HepG2 (cell line): Measurements from ENCODE around the gene RPL36AL. TPM values are rescaled to one million over a fixed set of nuclear protein-coding genes. Genes with fewer than 3 reads are reported as not detected.

Source experiments
- BRD4 ChIP-seq: sonication (generic); formaldehyde crosslinking; IDR thresholded peaks from 2 replicates; pipeline ENCODE4 v1.4.0; 2020; ENCODE audit warnings: missing genetic modification reagents
- CREM ChIP-seq, 2 experiments: sonication (generic) in 1 of 2; formaldehyde crosslinking in 1 of 2; IDR thresholded peaks; 2 replicates each; pipeline versions ENCODE4 v1.4.0 to v1.6.1; 2016 to 2020; ENCODE audit warnings: antibody characterized with exemption in 1 of 2, mild to moderate bottlenecking in 1 of 2, missing genetic modification reagents in 1 of 2
- ELF1 ChIP-seq: sonication (generic); formaldehyde crosslinking; IDR thresholded peaks from 2 replicates; pipeline ENCODE4 v1.4.0; 2020; ENCODE audit warnings: missing genetic modification reagents
- EP300 ChIP-seq, 3 experiments: sonication (generic) in 1 of 3; formaldehyde crosslinking in 1 of 3; IDR thresholded peaks; 2 replicates each; pipeline versions ENCODE4 v1.5.1 to v1.6.1; 2011 to 2020; ENCODE audit warnings: low read depth in 2 of 3, low read length in 2 of 3, borderline replicate concordance in 1 of 3, improper control_type of control experiment in 1 of 3, mild to moderate bottlenecking in 1 of 3, missing genetic modification reagents in 1 of 3, moderate library complexity in 1 of 3
- HCFC1 ChIP-seq: fragments of 150-350 bp; IDR thresholded peaks from 2 replicates; pipeline ENCODE4 v1.6.1; 2014; ENCODE audit warnings: low read depth, low read length
- HOXA5 ChIP-seq: sonication (generic); formaldehyde crosslinking; IDR thresholded peaks from 2 replicates; pipeline ENCODE4 v1.4.0; 2020; ENCODE audit warnings: missing genetic modification reagents
- JUND ChIP-seq: sonication (generic); formaldehyde crosslinking; IDR thresholded peaks from 2 replicates; pipeline ENCODE4 v1.8.0; 2022; ENCODE audit warnings: mild to moderate bottlenecking, missing genetic modification reagents
- PATZ1 ChIP-seq: sonication (generic); formaldehyde crosslinking; IDR thresholded peaks from 2 replicates; pipeline ENCODE4 v1.4.0; 2020; ENCODE audit warnings: missing genetic modification reagents
- PRDM10 ChIP-seq: sonication (generic); formaldehyde crosslinking; IDR thresholded peaks from 2 replicates; pipeline ENCODE4 v1.4.0; 2020; ENCODE audit warnings: low read depth, missing genetic modification reagents
- ZC3H13 ChIP-seq: sonication (generic); formaldehyde crosslinking; IDR thresholded peaks from 2 replicates; pipeline ENCODE4 v1.8.1; 2023; ENCODE audit warnings: mild to moderate bottlenecking, missing genetic modification reagents, moderate library complexity
- ZNF776 ChIP-seq: sonication (generic); formaldehyde crosslinking; IDR thresholded peaks from 2 replicates; pipeline ENCODE4 v1.4.0; 2020; ENCODE audit warnings: mild to moderate bottlenecking, missing genetic modification reagents
- polyA plus RNA-seq, 8 experiments: library from polyadenylated mRNA; depleted of rRNA in 3 of 8; stranded (reverse) in 7 of 8; unstranded in 1 of 8; fragments of >200 nt; fragmentation: Illumina TruSeq in 4 of 8; extraction: Trizol in 4 of 8; gene quantifications; 2 replicates each; pipeline versions ENCODE4 v1.2.1 to v1.2.3, GENCODE V29; 2011 to 2016; ENCODE audit warnings: low read depth in 4 of 8, missing spikeins in 1 of 8, mixed read lengths in 1 of 8; ENCODE audit not compliant: insufficient read depth in 1 of 8
- total RNA-seq, 5 experiments: library from RNA; depleted of rRNA; stranded (reverse); fragments of >200 nt; fragmentation: Illumina TruSeq; extraction: Trizol; gene quantifications; 2 replicates each; pipeline ENCODE4 v1.2.3, GENCODE V29; 2016; ENCODE audit warnings: low read depth in 1 of 5
- TF ChIP-seq, protein P1 (sequence below): sonication (generic); formaldehyde crosslinking; conservative IDR thresholded peaks from 2 replicates; pipeline ENCODE4 v1.8.0; 2022; ENCODE audit warnings: mild to moderate bottlenecking, moderate library complexity, missing genetic modification reagents
- TF ChIP-seq, protein P2 (sequence below): sonication (generic); formaldehyde crosslinking; IDR thresholded peaks from 2 replicates; pipeline ENCODE4 v1.5.0; 2020; ENCODE audit warnings: missing genetic modification reagents
- TF ChIP-seq, protein P3 (sequence below): sonication (generic); formaldehyde crosslinking; IDR thresholded peaks from 2 replicates; pipeline ENCODE4 v1.4.0; 2020; ENCODE audit warnings: mild to moderate bottlenecking, missing genetic modification reagents

Gene RPL36AL
- total and polyA plus RNA-seq, 2 of the 13 experiments (the other 11 are each of a cell fraction or from before 2014, with no cell fraction given) = 90.0 to 294 TPM

DNA sequence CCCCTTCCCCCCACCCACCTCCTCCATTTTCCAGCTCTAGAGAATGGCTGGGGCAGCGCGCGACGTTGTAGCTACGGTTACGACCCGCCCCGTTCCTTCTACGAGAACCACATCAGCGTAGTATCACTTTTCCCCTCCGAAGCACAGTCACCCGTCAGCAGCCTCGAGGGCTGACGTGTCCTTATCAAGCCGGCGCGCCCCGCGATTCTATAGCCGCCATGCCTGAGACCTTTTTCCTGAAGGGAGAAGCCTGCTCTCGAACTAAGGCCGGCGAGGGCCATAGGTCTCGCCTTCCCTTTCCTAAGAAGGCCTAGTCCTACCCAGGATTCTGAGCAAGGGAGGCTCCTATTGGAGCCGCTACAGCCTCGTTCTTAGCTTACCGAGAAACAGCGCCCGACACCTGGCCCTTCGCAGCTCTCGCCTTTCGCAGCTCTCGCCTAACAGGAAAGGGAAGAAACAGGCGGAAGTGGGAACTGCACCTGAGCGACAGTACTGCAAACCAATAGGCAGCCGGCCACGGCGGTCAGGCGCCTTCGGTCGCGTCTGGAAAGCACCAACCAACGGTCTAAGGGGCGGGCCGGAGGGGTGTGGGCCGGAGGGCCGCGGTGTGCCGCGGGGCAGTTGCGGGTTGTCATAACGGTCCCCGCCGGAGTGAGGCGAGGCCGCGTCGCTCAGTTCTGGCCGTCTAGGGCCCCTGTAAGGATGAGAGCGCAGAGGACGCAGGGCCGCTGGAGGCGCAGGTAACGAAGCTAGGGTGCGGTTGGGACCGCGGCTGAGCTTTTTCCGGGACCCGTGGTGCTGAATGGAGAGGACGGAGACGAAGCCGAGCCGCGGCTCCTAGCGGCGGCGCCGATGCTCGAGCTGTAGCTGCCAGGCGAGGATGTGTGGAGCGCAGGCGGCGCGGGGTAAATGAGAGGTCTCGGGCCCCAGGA is at the start of gene RPL36AL, which contains the start of gene MGAT2 (continued):
- TF ChIP-seq PRDM10 (CRISPR knock-in tag) (no peak), ZNF776 (no peak), BRD4 (peak; percentile 82), HCFC1 (no peak), CREM (IDR thresholded peaks at IDR 0.05) (peak; percentile 65), CREM (CRISPR knock-in tag; IDR thresholded peaks at IDR 0.05) (no peak), ELF1 (CRISPR knock-in tag) (peak; percentile 93), HOXA5 (CRISPR knock-in tag) (peak; percentile 87), ZC3H13 (CRISPR knock-in tag) (0 out of 2 replicates have a peak, but pooled peaks have one; percentile 13), JUND (no peak), PATZ1 (CRISPR knock-in tag) (no peak; the same call in 1 of the 2 replicates), EP300 (IDR thresholded peaks at IDR 0.05; ENCODE audit: low read depth in 2 of 2, low read length in 2 of 2) (peak in 1 of 2 experiments; percentile 57; a peak in 1 of 4 replicates), EP300 (CRISPR knock-in tag; IDR thresholded peaks at IDR 0.05; ENCODE audit: borderline replicate concordance) (no peak)
- TF ChIP-seq, protein P1, sequence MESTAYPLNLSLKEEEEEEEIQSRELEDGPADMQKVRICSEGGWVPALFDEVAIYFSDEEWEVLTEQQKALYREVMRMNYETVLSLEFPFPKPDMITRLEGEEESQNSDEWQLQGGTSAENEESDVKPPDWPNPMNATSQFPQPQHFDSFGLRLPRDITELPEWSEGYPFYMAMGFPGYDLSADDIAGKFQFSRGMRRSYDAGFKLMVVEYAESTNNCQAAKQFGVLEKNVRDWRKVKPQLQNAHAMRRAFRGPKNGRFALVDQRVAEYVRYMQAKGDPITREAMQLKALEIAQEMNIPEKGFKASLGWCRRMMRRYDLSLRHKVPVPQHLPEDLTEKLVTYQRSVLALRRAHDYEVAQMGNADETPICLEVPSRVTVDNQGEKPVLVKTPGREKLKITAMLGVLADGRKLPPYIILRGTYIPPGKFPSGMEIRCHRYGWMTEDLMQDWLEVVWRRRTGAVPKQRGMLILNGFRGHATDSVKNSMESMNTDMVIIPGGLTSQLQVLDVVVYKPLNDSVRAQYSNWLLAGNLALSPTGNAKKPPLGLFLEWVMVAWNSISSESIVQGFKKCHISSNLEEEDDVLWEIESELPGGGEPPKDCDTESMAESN (CRISPR knock-in tag) = peak; percentile 56; the same call in 1 of the 2 replicates
- TF ChIP-seq, protein P2, sequence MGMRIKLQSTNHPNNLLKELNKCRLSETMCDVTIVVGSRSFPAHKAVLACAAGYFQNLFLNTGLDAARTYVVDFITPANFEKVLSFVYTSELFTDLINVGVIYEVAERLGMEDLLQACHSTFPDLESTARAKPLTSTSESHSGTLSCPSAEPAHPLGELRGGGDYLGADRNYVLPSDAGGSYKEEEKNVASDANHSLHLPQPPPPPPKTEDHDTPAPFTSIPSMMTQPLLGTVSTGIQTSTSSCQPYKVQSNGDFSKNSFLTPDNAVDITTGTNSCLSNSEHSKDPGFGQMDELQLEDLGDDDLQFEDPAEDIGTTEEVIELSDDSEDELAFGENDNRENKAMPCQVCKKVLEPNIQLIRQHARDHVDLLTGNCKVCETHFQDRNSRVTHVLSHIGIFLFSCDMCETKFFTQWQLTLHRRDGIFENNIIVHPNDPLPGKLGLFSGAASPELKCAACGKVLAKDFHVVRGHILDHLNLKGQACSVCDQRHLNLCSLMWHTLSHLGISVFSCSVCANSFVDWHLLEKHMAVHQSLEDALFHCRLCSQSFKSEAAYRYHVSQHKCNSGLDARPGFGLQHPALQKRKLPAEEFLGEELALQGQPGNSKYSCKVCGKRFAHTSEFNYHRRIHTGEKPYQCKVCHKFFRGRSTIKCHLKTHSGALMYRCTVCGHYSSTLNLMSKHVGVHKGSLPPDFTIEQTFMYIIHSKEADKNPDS (CRISPR knock-in tag) = peak; percentile 37; the same call in 1 of the 2 replicates
- TF ChIP-seq, protein P3, sequence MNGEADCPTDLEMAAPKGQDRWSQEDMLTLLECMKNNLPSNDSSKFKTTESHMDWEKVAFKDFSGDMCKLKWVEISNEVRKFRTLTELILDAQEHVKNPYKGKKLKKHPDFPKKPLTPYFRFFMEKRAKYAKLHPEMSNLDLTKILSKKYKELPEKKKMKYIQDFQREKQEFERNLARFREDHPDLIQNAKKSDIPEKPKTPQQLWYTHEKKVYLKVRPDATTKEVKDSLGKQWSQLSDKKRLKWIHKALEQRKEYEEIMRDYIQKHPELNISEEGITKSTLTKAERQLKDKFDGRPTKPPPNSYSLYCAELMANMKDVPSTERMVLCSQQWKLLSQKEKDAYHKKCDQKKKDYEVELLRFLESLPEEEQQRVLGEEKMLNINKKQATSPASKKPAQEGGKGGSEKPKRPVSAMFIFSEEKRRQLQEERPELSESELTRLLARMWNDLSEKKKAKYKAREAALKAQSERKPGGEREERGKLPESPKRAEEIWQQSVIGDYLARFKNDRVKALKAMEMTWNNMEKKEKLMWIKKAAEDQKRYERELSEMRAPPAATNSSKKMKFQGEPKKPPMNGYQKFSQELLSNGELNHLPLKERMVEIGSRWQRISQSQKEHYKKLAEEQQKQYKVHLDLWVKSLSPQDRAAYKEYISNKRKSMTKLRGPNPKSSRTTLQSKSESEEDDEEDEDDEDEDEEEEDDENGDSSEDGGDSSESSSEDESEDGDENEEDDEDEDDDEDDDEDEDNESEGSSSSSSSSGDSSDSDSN (CRISPR knock-in tag) = peak; percentile 75
